GM12892 (cell line): ENCODE measurements around the gene MCM9.
A peak's percentile ranks its signal among the peaks of the same experiment; 100 is the strongest.

Experiments used
- DNase-seq: peaks from one replicate; pipeline ENCODE4 v3.0.0; 2011; ENCODE audit not compliant: insufficient read length
- FAIRE-seq: peaks from 2 replicates; lab custom pipeline; 2011; peaks lifted over from hg19 to GRCh38; lab: Jason Lieb, UNC
- POLR2A ChIP-seq: IDR thresholded peaks from 2 replicates; pipeline ENCODE4 v1.6.1; 2011; ENCODE audit warnings: low read depth, low read length, control low read depth
- POLR2AphosphoS5 ChIP-seq: IDR thresholded peaks from 2 replicates; pipeline ENCODE4 v1.6.1; 2011; ENCODE audit warnings: low read depth, low read length, control low read depth
- TAF1 ChIP-seq: IDR thresholded peaks from 2 replicates; pipeline ENCODE4 v1.6.1; 2011; ENCODE audit warnings: low read depth, mild to moderate bottlenecking, control low read depth, low read length, borderline replicate concordance

MCM9 gene

GRCh38 chr6:118902726-118903125 lies 32.2 kb downstream of the MCM9 start:
- DNase-seq (no peak), FAIRE-seq (no peak)
- TF ChIP-seq POLR2AphosphoS5 (no peak), POLR2A (no peak), TAF1 (no peak)

- TF ChIP-seq POLR2AphosphoS5 (no peak), TAF1 (no peak), POLR2A (no peak)
- FAIRE-seq: no peak
Observed at GRCh38 chr6:118899948-118900347, 35.0 kb downstream of the MCM9 start.

GRCh38 chr6:118897386-118897785 lies 37.6 kb downstream of the MCM9 start:
- no peak for DNase-seq
- no peak for FAIRE-seq
- TF ChIP-seq POLR2A: no peak
- TF ChIP-seq POLR2AphosphoS5: no peak
- TF ChIP-seq TAF1: no peak

More at GRCh38 chr6:118899948-118900347, 35.0 kb downstream of the MCM9 start:
- no peak for DNase-seq

- FAIRE-seq (peak; percentile 9), DNase-seq (no peak)
- TF ChIP-seq POLR2AphosphoS5 (0 out of 2 replicates have a peak, but pooled peaks have one; percentile 30), POLR2A (no peak)
Observed at GRCh38 chr6:118896339-118897136, 38.4 kb downstream of the MCM9 start.

GRCh38 chr6:118895859-118896258 lies 39.1 kb downstream of the MCM9 start:
- DNase-seq: no peak
- TF ChIP-seq TAF1: no peak
- FAIRE-seq: no peak

GRCh38 chr6:118895261-118895560 lies 39.7 kb downstream of the MCM9 start:
- TF ChIP-seq TAF1: no peak
- TF ChIP-seq POLR2AphosphoS5: no peak
- no peak for TF ChIP-seq POLR2A
- FAIRE-seq: no peak
- no peak for DNase-seq

GRCh38 chr6:118894425-118895260 lies 40.3 kb downstream of the MCM9 start:
- peak; percentile 37 for DNase-seq
- TF ChIP-seq POLR2A (peak; percentile 83), POLR2AphosphoS5 (peak; percentile 14), TAF1 (peak; percentile 58; the same call in 1 of the 2 replicates)
- peak; percentile 87 for FAIRE-seq

GRCh38 chr6:118893807-118894424 lies 41.0 kb downstream of the MCM9 start, which contains the start of gene ASF1A:
ASF1A (plus strand) TSS chr6:118894152; CDS start chr6:118894414, 262 bp downstream.
- DNase-seq: peak; percentile 56
- peak; percentile 94 for FAIRE-seq
- peak; percentile 68 for TF ChIP-seq POLR2AphosphoS5
- peak; percentile 71; the same call in 1 of the 2 replicates for TF ChIP-seq TAF1
- peak; percentile 62 for TF ChIP-seq POLR2A

- no peak for TF ChIP-seq POLR2A
- TF ChIP-seq TAF1: no peak
- TF ChIP-seq POLR2AphosphoS5: no peak; the same call in 1 of the 2 replicates
- FAIRE-seq (no peak), DNase-seq (no peak)
Observed at GRCh38 chr6:118893064-118893806, 41.7 kb downstream of the MCM9 start.

- DNase-seq (no peak), FAIRE-seq (peak; percentile 65)
- TF ChIP-seq POLR2AphosphoS5 (no peak), POLR2A (no peak), TAF1 (no peak)
Observed at GRCh38 chr6:118892355-118892991, 42.5 kb downstream of the MCM9 start.
